Pons (tissue), 1 donor: ENCODE data around the gene SIAH3.
A peak's percentile ranks its signal among the peaks of the same experiment; 100 is the strongest.

ENCODE experiments used
- DNase-seq: peaks from one replicate; pipeline ENCODE4 v3.0.0-alpha.2; 2016; ENCODE audit warnings: low spot score

Gene SIAH3

GRCh38 chr13:45861322-45861721 is 9.8 kb upstream of the SIAH3 start:
- DNase-seq: no peak

GRCh38 chr13:45860240-45860639 is 8.7 kb upstream of the SIAH3 start:
- no peak for DNase-seq

- no peak for DNase-seq
These were observed 8.2 kb upstream of the SIAH3 start for GRCh38 chr13:45859705-45860104.

- DNase-seq: no peak
These were observed 941 bp upstream of the SIAH3 start for GRCh38 chr13:45852494-45852893.

- DNase-seq: no peak
These were observed 403 bp upstream of the SIAH3 start for GRCh38 chr13:45851956-45852355.

- no peak for DNase-seq
These were observed 1.4 kb downstream of the SIAH3 start for GRCh38 chr13:45850027-45850613.

GRCh38 chr13:45849408-45849807 is 2.1 kb downstream of the SIAH3 start:
- no peak for DNase-seq

- no peak for DNase-seq
These were observed 3.9 kb downstream of the SIAH3 start for GRCh38 chr13:45847554-45848224.

- no peak for DNase-seq
These were observed 4.9 kb downstream of the SIAH3 start for GRCh38 chr13:45846681-45847080.

GRCh38 chr13:45838171-45838745 is 13.3 kb downstream of the SIAH3 start:
- DNase-seq: peak; percentile 28

- no peak for DNase-seq
These were observed 14.4 kb downstream of the SIAH3 start for GRCh38 chr13:45837111-45837510.

GRCh38 chr13:45834411-45834994 is 17.1 kb downstream of the SIAH3 start:
- no peak for DNase-seq

GRCh38 chr13:45833663-45834375 is 17.7 kb downstream of the SIAH3 start:
- peak; percentile 44 for DNase-seq

GRCh38 chr13:45833242-45833641 is 18.3 kb downstream of the SIAH3 start:
- DNase-seq: no peak

- DNase-seq: no peak
These were observed 19.7 kb downstream of the SIAH3 start for GRCh38 chr13:45831851-45832250.

GRCh38 chr13:45830121-45830520 is 21.4 kb downstream of the SIAH3 start:
- DNase-seq: no peak

- DNase-seq: no peak
These were observed 23.1 kb downstream of the SIAH3 start for GRCh38 chr13:45828256-45828968.

GRCh38 chr13:45827318-45827717 is 24.2 kb downstream of the SIAH3 start:
- no peak for DNase-seq

GRCh38 chr13:45826731-45827130 is 24.8 kb downstream of the SIAH3 start:
- no peak for DNase-seq

GRCh38 chr13:45825387-45825650 is 26.2 kb downstream of the SIAH3 start:
- DNase-seq: no peak

- no peak for DNase-seq
These were observed 28.0 kb downstream of the SIAH3 start for GRCh38 chr13:45823583-45823982.

GRCh38 chr13:45821811-45822210 is 29.7 kb downstream of the SIAH3 start:
- no peak for DNase-seq
